GM12878 (cell line): ENCODE measurements around the gene GABRB1. TPM values are rescaled to one million over a fixed set of nuclear protein-coding genes. Genes with fewer than 3 reads are reported as not detected.

ENCODE experiments used
- ATAC-seq: fragments of 200-7000 bp; cut with Tn5 transposase; 3 replicates; pipeline ENCODE4 v1.9.1; 2020; ENCODE audit warnings: mild to moderate bottlenecking, moderate library complexity
- BruUV-seq: library from RNA; stranded (reverse); fragments of 400-500 nt; replicated peaks from 2 replicates; lab custom pipeline; 2021; lab: Mats Ljungman, UMichigan
- CTCF ChIA-PET: fragments of 300-600 bp; sonication (Branson Sonifier 250); formaldehyde crosslinking; extraction: SDS; loops from one replicate; lab custom pipeline; 2021; ENCODE audit warnings: inconsistent platforms; lab: Yijun Ruan, JAX
- POLR2A ChIA-PET: fragments of 350-600 bp; formaldehyde crosslinking; extraction: SDS; loops from one replicate; lab custom pipeline; 2021; ENCODE audit warnings: inconsistent platforms; lab: Charles Lee
- RAD21 ChIA-PET: fragments of 300-600 bp; sonication (Branson Sonifier 250); formaldehyde crosslinking; loops from one replicate; lab custom pipeline; 2023; ENCODE audit warnings: antibody characterized with exemption; ENCODE audit not compliant: unreplicated experiment; lab: Charles Lee
- SMC1A ChIA-PET: fragments of 300-600 bp; sonication (Branson Sonifier 250); formaldehyde crosslinking; loops from one replicate; lab custom pipeline; 2023; ENCODE audit not compliant: unreplicated experiment, uncharacterized antibody; lab: Charles Lee
- DNase-seq: peaks from one replicate; pipeline ENCODE4 v3.0.0-alpha.2; 2011; ENCODE audit warnings: low read depth, low spot score
- FAIRE-seq: peaks from 3 replicates; lab custom pipeline; 2011; peaks lifted over from hg19 to GRCh38; lab: Jason Lieb, UNC
- H2AFZ ChIP-seq: 2 replicates; pipeline ENCODE4 v1.6.0; 2011; ENCODE audit warnings: low read depth, low read length, control low read depth; ENCODE audit not compliant: control insufficient read depth
- H3K27ac ChIP-seq: 2 replicates; pipeline ENCODE4 v1.5.1; 2011; ENCODE audit warnings: control low read depth; ENCODE audit not compliant: control insufficient read depth, insufficient read depth
- H3K27me3 ChIP-seq, 2 experiments: replicated peaks in 1 of 2; 2 replicates each; pipeline versions ENCODE4 v1.6.0 to v1.6.1; 2011; ENCODE audit warnings: low read length in 1 of 2; ENCODE audit not compliant: control insufficient read depth in 2 of 2, insufficient read depth in 2 of 2
- H3K36me3 ChIP-seq, 2 experiments: 2 replicates each; pipeline ENCODE4 v1.5.1; 2011; ENCODE audit warnings: low read length in 1 of 2; ENCODE audit not compliant: control insufficient read depth in 2 of 2, insufficient read depth in 2 of 2
- H3K4me1 ChIP-seq: 2 replicates; pipeline ENCODE4 v1.6.1; 2011; ENCODE audit warnings: mild to moderate bottlenecking, low read length, moderate library complexity, mixed read lengths; ENCODE audit not compliant: control insufficient read depth, insufficient read depth
- H3K4me2 ChIP-seq: 2 replicates; pipeline ENCODE4 v1.6.0; 2011; ENCODE audit warnings: control low read depth; ENCODE audit not compliant: control insufficient read depth, insufficient read depth
- H3K4me3 ChIP-seq: fragments of 200-600 bp; sonication (generic); 2 replicates; pipeline ENCODE4 v1.5.1; 2016
- H3K79me2 ChIP-seq: 2 replicates; pipeline ENCODE4 v1.6.0; 2011; ENCODE audit warnings: low read length; ENCODE audit not compliant: control insufficient read depth, insufficient read depth
- H3K9ac ChIP-seq: 2 replicates; pipeline ENCODE4 v1.8.0; 2011; ENCODE audit warnings: low read length, control low read depth, mixed read lengths; ENCODE audit not compliant: control insufficient read depth, insufficient read depth
- H3K9me3 ChIP-seq: replicated peaks from 3 replicates; pipeline ENCODE4 v1.5.1; 2011; ENCODE audit warnings: mild to moderate bottlenecking, low read length; ENCODE audit not compliant: control insufficient read depth, insufficient read depth
- H4K20me1 ChIP-seq: 2 replicates; pipeline ENCODE4 v1.6.0; 2011; ENCODE audit not compliant: control insufficient read depth, insufficient read depth
- BHLHE40 ChIP-seq, 2 experiments: fragments of 450-650 bp in 1 of 2; IDR thresholded peaks; 2 replicates each; pipeline ENCODE4 v1.6.1; 2011 to 2017; ENCODE audit warnings: low read depth in 2 of 2, borderline replicate concordance in 1 of 2, improper control_type of control experiment in 1 of 2, low read length in 1 of 2, mild to moderate bottlenecking in 1 of 2
- BRCA1 ChIP-seq: IDR thresholded peaks from 2 replicates; pipeline ENCODE4 v1.6.1; 2011; ENCODE audit warnings: low read depth, low read length, improper control_type of control experiment
- HDAC2 ChIP-seq: fragments of 200-600 bp; sonication (generic); IDR thresholded peaks from 2 replicates; pipeline ENCODE4 v1.6.1; 2017
- IKZF2 ChIP-seq, 2 experiments: fragments of 450-650 bp; IDR thresholded peaks; 2 replicates each; pipeline ENCODE4 v1.6.1; 2017; ENCODE audit warnings: mild to moderate bottlenecking in 2 of 2, moderate library complexity in 2 of 2
- MTA2 ChIP-seq: fragments of 450-650 bp; IDR thresholded peaks from 2 replicates; pipeline ENCODE4 v1.6.1; 2016; ENCODE audit warnings: low read depth, mild to moderate bottlenecking, moderate library complexity
- NFYB ChIP-seq: IDR thresholded peaks from 2 replicates; pipeline ENCODE4 v1.6.1; 2011; ENCODE audit warnings: low read depth, mild to moderate bottlenecking, low read length, improper control_type of control experiment, moderate library complexity; ENCODE audit not compliant: insufficient read depth
- RAD51 ChIP-seq: fragments of 450-650 bp; IDR thresholded peaks from 2 replicates; pipeline ENCODE4 v1.6.1; 2016; ENCODE audit warnings: moderate library complexity, mild to moderate bottlenecking, inconsistent platforms
- RB1 ChIP-seq: fragments of 450-650 bp; formaldehyde crosslinking; IDR thresholded peaks from 2 replicates; pipeline ENCODE4 v1.6.1; 2017; ENCODE audit warnings: mild to moderate bottlenecking, borderline replicate concordance
- RBBP5 ChIP-seq: fragments of 200-600 bp; sonication (generic); conservative IDR thresholded peaks from 2 replicates; pipeline ENCODE4 v1.6.1; 2016
- SMC3 ChIP-seq: IDR thresholded peaks from 2 replicates; pipeline ENCODE4 v1.6.1; 2011; ENCODE audit warnings: low read length, improper control_type of control experiment, borderline replicate concordance
- SP1 ChIP-seq: IDR thresholded peaks from one replicate; pipeline ENCODE4 v1.6.1; 2011; ENCODE audit warnings: low read depth, low read length
- SPI1 ChIP-seq: IDR thresholded peaks from 2 replicates; pipeline ENCODE4 v1.6.1; 2011; ENCODE audit warnings: low read depth, mild to moderate bottlenecking, low read length, moderate library complexity, borderline replicate concordance; ENCODE audit not compliant: insufficient read depth
- TAF1 ChIP-seq: IDR thresholded peaks from 2 replicates; pipeline ENCODE4 v1.6.1; 2011; ENCODE audit warnings: mild to moderate bottlenecking, low read depth, low read length, borderline replicate concordance
- TARDBP ChIP-seq: IDR thresholded peaks from 2 replicates; pipeline ENCODE4 v1.6.1; 2016; ENCODE audit warnings: borderline replicate concordance
- YBX1 ChIP-seq: fragments of 450-650 bp; IDR thresholded peaks from 2 replicates; pipeline ENCODE4 v1.6.1; 2016; ENCODE audit warnings: antibody characterized with exemption
- WGBS: methylation state at CpG from one replicate; pipeline ENCODE4 v1.1.6; 2016; ENCODE audit warnings: low lambda C conversion rate; ENCODE audit not compliant: insufficient replicate concordance, insufficient coverage; ENCODE audit errors: missing lambda C conversion rate; 5-methylcytosine and 5-hydroxymethylcytosine counted together
- in situ Hi-C: fragments of 300-500 bp; cut with MboI; formaldehyde crosslinking; loops from 9 replicates; pipeline ENCODE4 v1.14.3; 2018; ENCODE audit warnings: mixed read lengths
- intact Hi-C: fragments of 100-400 bp; cut with micrococcal nuclease; formaldehyde crosslinking; loops from one replicate; pipeline ENCODE4 v1.14.2; 2022; ENCODE audit not compliant: unreplicated experiment
- polyA plus RNA-seq, 11 experiments: library from polyadenylated mRNA; depleted of rRNA in 4 of 11; unstranded in 6 of 11; stranded (reverse) in 5 of 11; fragments of >200 nt; fragmentation: Nextera tagmentation in 4 of 11; fragmentation: Illumina TruSeq in 1 of 11; extraction: Ambion mirVana in 4 of 11; extraction: Trizol in 1 of 11; gene quantifications; 1 replicate in 1 of 11; 2 replicates in 10 of 11; pipeline versions ENCODE4 v1.2.1 to v1.2.3, GENCODE V29; 2011 to 2016; ENCODE audit warnings: inconsistent platforms in 2 of 11, missing spikeins in 2 of 11, low read depth in 1 of 11
- total RNA-seq, 4 experiments: library from RNA; depleted of rRNA in 3 of 4; stranded (reverse); fragments of >200 nt in 3 of 4; fragmentation: Illumina TruSeq in 1 of 4; extraction: Trizol in 1 of 4; gene quantifications; 2 replicates each; pipeline versions ENCODE4 v1.2.1 to v1.2.3, GENCODE V29; 2013 to 2021
- TF ChIP-seq, protein P1 (sequence below): fragments of 450-650 bp; IDR thresholded peaks from 2 replicates; pipeline ENCODE4 v1.6.1; 2016; ENCODE audit warnings: mild to moderate bottlenecking
- TF ChIP-seq, protein P2 (sequence below): fragments of 450-650 bp; IDR thresholded peaks from 2 replicates; pipeline ENCODE4 v1.6.1; 2014; ENCODE audit warnings: mild to moderate bottlenecking

GABRB1 gene
- total and polyA plus RNA-seq, 10 of the 15 experiments (the other 5 are each of a cell fraction or from before 2014, with no cell fraction given), result 0.13 to 0.92 TPM; not detected in 8

DNA sequence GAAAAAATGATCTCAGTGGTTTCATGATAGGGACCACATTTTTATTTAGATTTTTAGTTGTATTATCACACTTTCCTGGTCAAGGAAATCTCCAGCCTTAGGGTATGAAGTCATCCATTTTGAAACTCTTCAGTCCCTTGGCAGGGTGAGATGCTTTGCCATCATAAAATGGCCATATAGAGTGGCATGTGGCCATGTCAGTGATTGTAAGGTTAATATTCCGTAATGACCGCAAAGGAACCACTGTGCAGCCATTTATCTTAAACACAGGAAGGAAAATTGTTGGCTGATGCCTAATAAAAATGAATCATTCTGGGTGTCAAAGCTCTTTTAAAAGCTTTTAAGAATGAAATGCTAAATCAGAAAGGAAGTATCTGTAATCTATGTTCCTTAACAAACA, 396.6 kb downstream of the GABRB1 start:
- TF ChIP-seq BHLHE40 (IDR thresholded peaks at IDR 0.05; ENCODE audit: borderline replicate concordance in 1 of 2, low read depth in 2 of 2, low read length in 1 of 2) (no peak), TAF1 (no peak), SMC3 (no peak)
- TF ChIP-seq, protein P1, sequence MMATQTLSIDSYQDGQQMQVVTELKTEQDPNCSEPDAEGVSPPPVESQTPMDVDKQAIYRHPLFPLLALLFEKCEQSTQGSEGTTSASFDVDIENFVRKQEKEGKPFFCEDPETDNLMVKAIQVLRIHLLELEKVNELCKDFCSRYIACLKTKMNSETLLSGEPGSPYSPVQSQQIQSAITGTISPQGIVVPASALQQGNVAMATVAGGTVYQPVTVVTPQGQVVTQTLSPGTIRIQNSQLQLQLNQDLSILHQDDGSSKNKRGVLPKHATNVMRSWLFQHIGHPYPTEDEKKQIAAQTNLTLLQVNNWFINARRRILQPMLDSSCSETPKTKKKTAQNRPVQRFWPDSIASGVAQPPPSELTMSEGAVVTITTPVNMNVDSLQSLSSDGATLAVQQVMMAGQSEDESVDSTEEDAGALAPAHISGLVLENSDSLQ, result no peak
- TF ChIP-seq, all 136 proteins: peak for 0
- Histone ChIP-seq H3K4me2 (no peak overlapping the region), H2AFZ (no peak overlapping the region), H3K36me3 (no peaks in the 10 kb centered on the region), H3K4me3 (no peak overlapping the region), H3K9ac (no peak overlapping the region), H3K4me1 (no peaks in the 10 kb centered on the region), H3K27ac (no peak overlapping the region), H3K79me2 (no peaks in the 10 kb centered on the region), H3K9me3 (no peaks in the 10 kb centered on the region), H3K27me3 (no peaks in the 10 kb centered on the region), H4K20me1 (no peaks in the 10 kb centered on the region)
- intact Hi-C loops (no loop called here), in situ Hi-C loops (no loop called here)
- ChIA-PET SMC1A (interaction anchor here (0.7 to 1.9 kb wide), 3 partner anchors 9 to 56 kb away, joined by 3 to 7 read pairs (median 3); no protein-coding TSS in a partner anchor), RAD21 (no interaction called here), POLR2A (no interaction called here), CTCF (no interaction called here)
- 61% methylated on average over 2 of the region's 2 CpGs for WGBS
- ATAC-seq, result no peak
- BruUV-seq, result no TSS peak
- no peak for FAIRE-seq
- no peak for DNase-seq

DNA sequence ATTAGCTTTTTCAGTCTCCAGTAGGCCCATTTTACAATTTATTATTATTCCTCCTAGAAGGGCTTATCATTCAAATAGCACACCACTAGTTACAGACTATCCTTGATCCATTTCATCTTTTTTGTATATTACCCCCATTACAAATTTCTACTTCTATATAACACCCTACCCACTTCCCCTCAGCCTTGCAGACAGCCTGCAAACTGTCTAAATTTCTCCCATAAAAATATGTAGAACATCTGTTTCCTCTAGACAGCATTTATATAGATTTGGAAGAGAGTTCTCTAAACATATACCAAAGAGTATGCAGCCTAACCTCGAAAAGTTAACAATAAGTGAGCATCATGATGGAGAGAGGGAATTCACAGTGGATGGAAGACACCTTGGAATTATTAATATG, 401.4 kb downstream of the GABRB1 start:
- POLR2A ChIA-PET, result no interaction called here
- WGBS, result 3% methylated on average over 1 of the region's 1 CpG
- RAD21 ChIA-PET, result no interaction called here
- no peak for TF ChIP-seq RBBP5
- TF ChIP-seq SPI1, result no peak
- TF ChIP-seq, protein P2, sequence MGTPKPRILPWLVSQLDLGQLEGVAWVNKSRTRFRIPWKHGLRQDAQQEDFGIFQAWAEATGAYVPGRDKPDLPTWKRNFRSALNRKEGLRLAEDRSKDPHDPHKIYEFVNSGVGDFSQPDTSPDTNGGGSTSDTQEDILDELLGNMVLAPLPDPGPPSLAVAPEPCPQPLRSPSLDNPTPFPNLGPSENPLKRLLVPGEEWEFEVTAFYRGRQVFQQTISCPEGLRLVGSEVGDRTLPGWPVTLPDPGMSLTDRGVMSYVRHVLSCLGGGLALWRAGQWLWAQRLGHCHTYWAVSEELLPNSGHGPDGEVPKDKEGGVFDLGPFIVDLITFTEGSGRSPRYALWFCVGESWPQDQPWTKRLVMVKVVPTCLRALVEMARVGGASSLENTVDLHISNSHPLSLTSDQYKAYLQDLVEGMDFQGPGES, result no peak
- TF ChIP-seq TARDBP, result no peak
- no peak for TF ChIP-seq HDAC2
- TF ChIP-seq RAD51, result no peak
- no peak for TF ChIP-seq BRCA1
- TF ChIP-seq BHLHE40 (IDR thresholded peaks at IDR 0.05; ENCODE audit: borderline replicate concordance in 1 of 2, low read depth in 2 of 2, low read length in 1 of 2), result no peak
- TF ChIP-seq SP1, result no peak
- TF ChIP-seq NFYB, result no peak
- no peak for TF ChIP-seq MTA2
- TF ChIP-seq YBX1, result no peak
- no peak for TF ChIP-seq RB1
- no peak for TF ChIP-seq IKZF2 (IDR thresholded peaks at IDR 0.05)
- no peak overlapping the region for H3K9ac ChIP-seq
- no peak overlapping the region for H3K4me2 ChIP-seq
- H3K4me1 ChIP-seq, result no peaks in the 10 kb centered on the region
- in situ Hi-C loops (no loop called here), intact Hi-C loops (no loop called here)
- H3K27me3 ChIP-seq, result no peaks in the 10 kb centered on the region
- H3K36me3 ChIP-seq, result no peaks in the 10 kb centered on the region
- H4K20me1 ChIP-seq, result no peaks in the 10 kb centered on the region
- no TSS peak for BruUV-seq
- CTCF ChIA-PET, result no interaction called here
- SMC1A ChIA-PET, result no interaction called here
- H3K79me2 ChIP-seq, result no peaks in the 10 kb centered on the region
- H3K27ac ChIP-seq, result no peak overlapping the region
- H3K9me3 ChIP-seq, result no peaks in the 10 kb centered on the region
- FAIRE-seq, result no peak
- no peak overlapping the region for H3K4me3 ChIP-seq
- no peak for ATAC-seq
- H2AFZ ChIP-seq, result no peak overlapping the region
- no peak for DNase-seq
